Measurements from ENCODE around the gene IL1RAPL1. TPM values are rescaled to one million over a fixed set of nuclear protein-coding genes. Genes with fewer than 3 reads are reported as not detected.

IL1RAPL1 gene
- polyA plus RNA-seq, 1 of the 3 experiments (the other 2 are of a cell fraction), result 2.8 TPM

- DNase-seq, result no peak
- Histone ChIP-seq H3K27me3 (ENCODE audit: insufficient read depth) (no peaks in the 10 kb centered on the region; the same call in 1 of the 2 replicates), H3K4me1 (ENCODE audit: control insufficient read depth in 1 of 2, insufficient read depth in 2 of 2, low read depth in 1 of 2, low read length in 1 of 2) (no peaks in the 10 kb centered on the region), H3K79me2 (ENCODE audit: insufficient read depth) (no peaks in the 10 kb centered on the region), H3K9me2 (no peaks in the 10 kb centered on the region), H3F3A (replicated peaks; ENCODE audit: insufficient read depth) (no peaks in the 10 kb centered on the region), H3K36me3 (replicated peaks in 1 of 2; ENCODE audit: control insufficient read depth in 1 of 2, insufficient read depth in 2 of 2, low read length in 1 of 2) (no peaks in the 10 kb centered on the region), H3K9ac (no peak overlapping the region), H3K27ac (ENCODE audit: low read depth in 2 of 2, low read length in 1 of 2) (no peak overlapping the region), H3K4me2 (no peak overlapping the region), H3K9me3 (no peaks in the 10 kb centered on the region), H3K4me3 (ENCODE audit: low read depth in 2 of 2, low read length in 1 of 2) (no peak overlapping the region), H2AFZ (ENCODE audit: low read depth) (no peak overlapping the region), H4K20me1 (ENCODE audit: insufficient read depth) (no peaks in the 10 kb centered on the region)
- POLR2A ChIA-PET, result no interaction called here
- CTCF ChIA-PET, result no interaction called here
- 16% methylated on average over 4 of the region's 4 CpGs for WGBS (ENCODE audit: low lambda C conversion rate)
- TF ChIP-seq, protein P1, sequence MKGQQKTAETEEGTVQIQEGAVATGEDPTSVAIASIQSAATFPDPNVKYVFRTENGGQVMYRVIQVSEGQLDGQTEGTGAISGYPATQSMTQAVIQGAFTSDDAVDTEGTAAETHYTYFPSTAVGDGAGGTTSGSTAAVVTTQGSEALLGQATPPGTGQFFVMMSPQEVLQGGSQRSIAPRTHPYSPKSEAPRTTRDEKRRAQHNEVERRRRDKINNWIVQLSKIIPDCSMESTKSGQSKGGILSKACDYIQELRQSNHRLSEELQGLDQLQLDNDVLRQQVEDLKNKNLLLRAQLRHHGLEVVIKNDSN (IDR thresholded peaks at IDR 0.05; ENCODE audit: borderline replicate concordance, low read depth), result no peak
These were observed 543.7 kb downstream of the IL1RAPL1 start for GRCh38 chrX:29130905-29131304.

GRCh38 chrX:29136904-29137303 is 549.7 kb downstream of the IL1RAPL1 start:
- no peak for DNase-seq
- CTCF ChIA-PET, result interaction anchor here (1.2 kb wide), 1 partner anchor 325 kb away, joined by 4 read pairs; no protein-coding TSS in a partner anchor

DNA sequence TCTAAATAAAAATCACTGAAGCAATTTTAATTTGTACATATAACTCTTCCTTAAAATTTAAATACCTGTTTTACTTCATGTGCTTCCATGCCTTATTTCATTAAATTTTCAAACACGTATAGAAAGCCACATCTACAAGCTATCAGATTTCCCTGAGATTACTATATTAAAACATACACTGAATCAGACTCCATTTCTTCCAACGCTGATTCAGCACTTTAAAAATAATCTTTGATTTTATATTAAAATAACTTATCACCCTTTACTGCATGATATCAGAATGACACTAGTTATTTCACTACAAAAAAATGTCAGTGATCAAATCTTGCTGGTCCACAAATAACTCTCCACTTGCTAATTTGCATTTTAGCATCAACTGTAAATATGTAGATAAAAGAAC is 550.8 kb downstream of the IL1RAPL1 start:
- 5% methylated on average over 2 of the region's 2 CpGs for WGBS (ENCODE audit: low lambda C conversion rate)
- TF ChIP-seq EZH2phosphoT487 (IDR thresholded peaks at IDR 0.05; ENCODE audit: borderline replicate concordance, low read depth), result no peak
- TF ChIP-seq, protein P1 (IDR thresholded peaks at IDR 0.05; ENCODE audit: borderline replicate concordance, low read depth), result no peak
- no peak for TF ChIP-seq RCOR1 (IDR thresholded peaks at IDR 0.05; ENCODE audit: low read length)
- TF ChIP-seq MEF2A (IDR thresholded peaks at IDR 0.05; ENCODE audit: borderline replicate concordance, low read depth), result no peak
- TF ChIP-seq RFX5 (IDR thresholded peaks at IDR 0.05; ENCODE audit: low read length), result no peak
- TF ChIP-seq REST (IDR thresholded peaks at IDR 0.05; ENCODE audit: low read depth, low read length), result no peak
- no peak for TF ChIP-seq EP300 (IDR thresholded peaks at IDR 0.05; ENCODE audit: borderline replicate concordance in 1 of 2, low read depth in 1 of 2, low read length in 1 of 2)
- TF ChIP-seq, protein P2, sequence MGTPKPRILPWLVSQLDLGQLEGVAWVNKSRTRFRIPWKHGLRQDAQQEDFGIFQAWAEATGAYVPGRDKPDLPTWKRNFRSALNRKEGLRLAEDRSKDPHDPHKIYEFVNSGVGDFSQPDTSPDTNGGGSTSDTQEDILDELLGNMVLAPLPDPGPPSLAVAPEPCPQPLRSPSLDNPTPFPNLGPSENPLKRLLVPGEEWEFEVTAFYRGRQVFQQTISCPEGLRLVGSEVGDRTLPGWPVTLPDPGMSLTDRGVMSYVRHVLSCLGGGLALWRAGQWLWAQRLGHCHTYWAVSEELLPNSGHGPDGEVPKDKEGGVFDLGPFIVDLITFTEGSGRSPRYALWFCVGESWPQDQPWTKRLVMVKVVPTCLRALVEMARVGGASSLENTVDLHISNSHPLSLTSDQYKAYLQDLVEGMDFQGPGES (IDR thresholded peaks at IDR 0.05; ENCODE audit: low read depth, low read length), result no peak
- TF ChIP-seq, protein P3, sequence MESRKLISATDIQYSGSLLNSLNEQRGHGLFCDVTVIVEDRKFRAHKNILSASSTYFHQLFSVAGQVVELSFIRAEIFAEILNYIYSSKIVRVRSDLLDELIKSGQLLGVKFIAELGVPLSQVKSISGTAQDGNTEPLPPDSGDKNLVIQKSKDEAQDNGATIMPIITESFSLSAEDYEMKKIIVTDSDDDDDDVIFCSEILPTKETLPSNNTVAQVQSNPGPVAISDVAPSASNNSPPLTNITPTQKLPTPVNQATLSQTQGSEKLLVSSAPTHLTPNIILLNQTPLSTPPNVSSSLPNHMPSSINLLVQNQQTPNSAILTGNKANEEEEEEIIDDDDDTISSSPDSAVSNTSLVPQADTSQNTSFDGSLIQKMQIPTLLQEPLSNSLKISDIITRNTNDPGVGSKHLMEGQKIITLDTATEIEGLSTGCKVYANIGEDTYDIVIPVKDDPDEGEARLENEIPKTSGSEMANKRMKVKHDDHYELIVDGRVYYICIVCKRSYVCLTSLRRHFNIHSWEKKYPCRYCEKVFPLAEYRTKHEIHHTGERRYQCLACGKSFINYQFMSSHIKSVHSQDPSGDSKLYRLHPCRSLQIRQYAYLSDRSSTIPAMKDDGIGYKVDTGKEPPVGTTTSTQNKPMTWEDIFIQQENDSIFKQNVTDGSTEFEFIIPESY (IDR thresholded peaks at IDR 0.05; ENCODE audit: borderline replicate concordance, low read depth), result no peak
- no peak for TF ChIP-seq MAX (IDR thresholded peaks at IDR 0.05; ENCODE audit: low read depth)

More at GRCh38 chrX:29136904-29137303, 549.7 kb downstream of the IL1RAPL1 start:
- Histone ChIP-seq H3K27me3 (ENCODE audit: insufficient read depth) (no peaks in the 10 kb centered on the region; the same call in 1 of the 2 replicates), H4K20me1 (ENCODE audit: insufficient read depth) (no peaks in the 10 kb centered on the region), H3K4me3 (ENCODE audit: low read depth in 2 of 2, low read length in 1 of 2) (no peak overlapping the region), H3K9me2 (no peaks in the 10 kb centered on the region), H3F3A (replicated peaks; ENCODE audit: insufficient read depth) (no peaks in the 10 kb centered on the region), H3K4me1 (ENCODE audit: control insufficient read depth in 1 of 2, insufficient read depth in 2 of 2, low read depth in 1 of 2, low read length in 1 of 2) (no peaks in the 10 kb centered on the region), H3K9me3 (no peaks in the 10 kb centered on the region), H3K79me2 (ENCODE audit: insufficient read depth) (no peaks in the 10 kb centered on the region), H3K4me2 (no peak overlapping the region), H3K9ac (no peak overlapping the region), H3K36me3 (replicated peaks in 1 of 2; ENCODE audit: control insufficient read depth in 1 of 2, insufficient read depth in 2 of 2, low read length in 1 of 2) (no peaks in the 10 kb centered on the region), H3K27ac (ENCODE audit: low read depth in 2 of 2, low read length in 1 of 2) (no peak overlapping the region), H2AFZ (ENCODE audit: low read depth) (no peak overlapping the region)
- no peak for TF ChIP-seq FOXM1 (IDR thresholded peaks at IDR 0.05; ENCODE audit: low read depth)
- POLR2A ChIA-PET, result interaction anchor here (0.7 kb wide), 1 partner anchor 39 kb away, joined by 3 read pairs; no protein-coding TSS in a partner anchor
- WGBS (ENCODE audit: low lambda C conversion rate), result 19% methylated on average over 2 of the region's 2 CpGs

More for the DNA sequence above, 550.8 kb downstream of the IL1RAPL1 start:
- ChIA-PET CTCF (interaction anchor here (1.2 kb wide), 1 partner anchor 326 kb away, joined by 4 read pairs; no protein-coding TSS in a partner anchor), POLR2A (no interaction called here)
- Histone ChIP-seq H2AFZ (ENCODE audit: low read depth) (no peak overlapping the region), H3K9ac (no peak overlapping the region), H3K4me1 (ENCODE audit: control insufficient read depth in 1 of 2, insufficient read depth in 2 of 2, low read depth in 1 of 2, low read length in 1 of 2) (no peaks in the 10 kb centered on the region), H3F3A (replicated peaks; ENCODE audit: insufficient read depth) (no peaks in the 10 kb centered on the region), H4K20me1 (ENCODE audit: insufficient read depth) (no peaks in the 10 kb centered on the region), H3K4me3 (ENCODE audit: low read depth in 2 of 2, low read length in 1 of 2) (no peak overlapping the region), H3K27ac (ENCODE audit: low read depth in 2 of 2, low read length in 1 of 2) (no peak overlapping the region), H3K9me3 (no peaks in the 10 kb centered on the region), H3K36me3 (replicated peaks in 1 of 2; ENCODE audit: control insufficient read depth in 1 of 2, insufficient read depth in 2 of 2, low read length in 1 of 2) (no peaks in the 10 kb centered on the region), H3K9me2 (no peaks in the 10 kb centered on the region), H3K4me2 (no peak overlapping the region), H3K79me2 (ENCODE audit: insufficient read depth) (no peaks in the 10 kb centered on the region), H3K27me3 (ENCODE audit: insufficient read depth) (no peaks in the 10 kb centered on the region; the same call in 1 of the 2 replicates)
- DNase-seq, result no peak

Measured in SK-N-SH (cell line).